PC-9 (cell line): ENCODE measurements around the gene WDR88. TPM values are rescaled to one million over a fixed set of nuclear protein-coding genes. Genes with fewer than 3 reads are reported as not detected.

Experiments
- BruUV-seq: library from RNA; stranded (reverse); fragments of 400-500 nt; replicated peaks from 2 replicates; lab custom pipeline; 2021; lab: Mats Ljungman, UMichigan
- CTCF ChIA-PET: fragments of 300-600 bp; sonication (Branson Sonifier 250); formaldehyde crosslinking; loops from one replicate; lab custom pipeline; 2022; ENCODE audit warnings: antibody characterized with exemption; lab: Charles Lee
- POLR2A ChIA-PET: fragments of 300-600 bp; sonication (Branson Sonifier 250); formaldehyde crosslinking; loops from one replicate; lab custom pipeline; 2022; ENCODE audit warnings: antibody characterized with exemption; ENCODE audit not compliant: unreplicated experiment; lab: Charles Lee
- DNase-seq, 2 experiments: peaks; one replicate each; pipeline versions ENCODE4 v3.0.0 to v3.0.0-alpha.2; 2015 to 2022; ENCODE audit warnings: mixed read lengths in 1 of 2
- H2AFZ ChIP-seq: fragments of 200-600 bp; sonication (generic); 2 replicates; pipeline ENCODE4 v1.8.1; 2017; ENCODE audit warnings: antibody characterized with exemption
- H3F3A ChIP-seq: fragments of 200-600 bp; sonication (generic); 2 replicates; pipeline ENCODE4 v1.8.1; 2017; ENCODE audit warnings: antibody characterized with exemption, mild to moderate bottlenecking, low read depth; ENCODE audit not compliant: insufficient read depth
- H3K27ac ChIP-seq: fragments of 200-600 bp; sonication (generic); 2 replicates; pipeline ENCODE4 v1.6.1; 2016; ENCODE audit warnings: mixed run types
- H3K27me3 ChIP-seq: fragments of 200-600 bp; sonication (generic); 2 replicates; pipeline ENCODE4 v1.6.1; 2016; ENCODE audit warnings: low read depth, mixed run types; ENCODE audit not compliant: insufficient read depth
- H3K36me3 ChIP-seq: fragments of 200-600 bp; sonication (generic); 2 replicates; pipeline ENCODE4 v1.6.1; 2016; ENCODE audit warnings: low read depth, mixed run types
- H3K4me1 ChIP-seq: fragments of 200-600 bp; sonication (generic); replicated peaks from 2 replicates; pipeline ENCODE4 v1.6.1; 2016; ENCODE audit warnings: mixed run types; ENCODE audit not compliant: insufficient read depth
- H3K4me2 ChIP-seq: fragments of 200-600 bp; sonication (generic); 2 replicates; pipeline ENCODE4 v1.6.1; 2017; ENCODE audit warnings: mixed run types
- H3K4me3 ChIP-seq: fragments of 200-600 bp; sonication (generic); 2 replicates; pipeline ENCODE4 v1.6.1; 2016; ENCODE audit warnings: mixed run types
- H3K79me2 ChIP-seq: fragments of 200-600 bp; sonication (generic); 2 replicates; pipeline ENCODE4 v1.6.1; 2017; ENCODE audit warnings: low read depth, mixed run types
- H3K9me2 ChIP-seq: fragments of 200-600 bp; sonication (generic); 2 replicates; pipeline ENCODE4 v1.8.1; 2017; ENCODE audit warnings: mild to moderate bottlenecking; ENCODE audit not compliant: insufficient read depth
- H3K9me3 ChIP-seq: fragments of 200-600 bp; sonication (generic); 2 replicates; pipeline ENCODE4 v1.8.1; 2016; ENCODE audit warnings: low read depth; ENCODE audit not compliant: insufficient read depth
- H4K20me1 ChIP-seq: fragments of 200-600 bp; sonication (generic); 2 replicates; pipeline ENCODE4 v1.8.1; 2017; ENCODE audit not compliant: insufficient read depth
- CTCF ChIP-seq: fragments of 200-600 bp; sonication (generic); conservative IDR thresholded peaks from 2 replicates; pipeline ENCODE4 v1.6.1; 2017; ENCODE audit warnings: mixed run types, antibody characterized with exemption, mild to moderate bottlenecking, moderate library complexity
- EZH2 ChIP-seq: fragments of 200-600 bp; sonication (generic); IDR thresholded peaks from 2 replicates; pipeline ENCODE4 v1.8.0; 2017; ENCODE audit warnings: antibody characterized with exemption, low read depth
- intact Hi-C: fragments of 100-400 bp; cut with micrococcal nuclease; formaldehyde crosslinking; loops from one replicate; pipeline ENCODE4 v1.10.0; 2022; ENCODE audit not compliant: unreplicated experiment
- total RNA-seq: library from RNA; stranded (reverse); gene quantifications from 2 replicates; pipeline ENCODE4 v1.2.3, GENCODE V29; 2021

Gene WDR88
- total RNA-seq, 1 experiment from 2014 or later: 0.59 TPM

- Histone ChIP-seq H2AFZ (no peak overlapping the region), H3K9me2 (no peaks in the 10 kb centered on the region)
- no TSS peak for BruUV-seq
Measured at GRCh38 chr19:33197591-33198000, 65.7 kb downstream of the WDR88 start.

GRCh38 chr19:33198169-33198568, 66.3 kb downstream of the WDR88 start:
- Histone ChIP-seq H3K36me3 (no peaks in the 10 kb centered on the region), H3K4me2 (no peak overlapping the region), H2AFZ (no peak overlapping the region), H3K27ac (no peak overlapping the region), H3K4me1 (no peaks in the 10 kb centered on the region), H3F3A (no peaks in the 10 kb centered on the region), H3K9me3 (no peaks in the 10 kb centered on the region), H3K9me2 (no peaks in the 10 kb centered on the region), H3K27me3 (peaks cover 7% of the 10 kb centered on the region), H3K4me3 (no peak overlapping the region), H3K79me2 (no peaks in the 10 kb centered on the region), H4K20me1 (no peaks in the 10 kb centered on the region)
- ChIA-PET CTCF (no interaction called here), POLR2A (no interaction called here)
- TF ChIP-seq EZH2 (no peak), CTCF (no peak)
- no peak for DNase-seq
- intact Hi-C loops: no loop called here
- no TSS peak for BruUV-seq

More at GRCh38 chr19:33197591-33198000, 65.7 kb downstream of the WDR88 start:
- no peaks in the 10 kb centered on the region for H3K4me1 ChIP-seq
- intact Hi-C loops: no loop called here
- no peaks in the 10 kb centered on the region for H3K36me3 ChIP-seq
- H3K27me3 ChIP-seq: peaks cover 12% of the 10 kb centered on the region
- POLR2A ChIA-PET: no interaction called here
- CTCF ChIA-PET: no interaction called here
- TF ChIP-seq EZH2: no peak
- no peak for TF ChIP-seq CTCF
- no peak for DNase-seq
- no peak overlapping the region for H3K4me2 ChIP-seq
- no peaks in the 10 kb centered on the region for H4K20me1 ChIP-seq
- H3K9me3 ChIP-seq: no peaks in the 10 kb centered on the region
- no peaks in the 10 kb centered on the region for H3F3A ChIP-seq
- no peak overlapping the region for H3K27ac ChIP-seq
- H3K4me3 ChIP-seq: no peak overlapping the region
- H3K79me2 ChIP-seq: no peaks in the 10 kb centered on the region

GRCh38 chr19:33199441-33200265, 67.7 kb downstream of the WDR88 start:
- intact Hi-C loops: no loop called here
- no peak overlapping the region for H3K27ac ChIP-seq
- no peaks in the 10 kb centered on the region for H3F3A ChIP-seq
- no TSS peak for BruUV-seq
- POLR2A ChIA-PET: interaction anchor here (0.6 kb wide), 1 partner anchor 36 kb away, joined by 3 read pairs; no protein-coding TSS in a partner anchor
- TF ChIP-seq CTCF (no peak), EZH2 (no peak)
- CTCF ChIA-PET: interaction anchor here (0.6 kb wide), 1 partner anchor 14 kb away, joined by 4 read pairs; no protein-coding TSS in a partner anchor
- H3K9me2 ChIP-seq: no peaks in the 10 kb centered on the region
- no peaks in the 10 kb centered on the region for H3K4me1 ChIP-seq
- no peaks in the 10 kb centered on the region for H4K20me1 ChIP-seq
- no peaks in the 10 kb centered on the region for H3K36me3 ChIP-seq
- no peaks in the 10 kb centered on the region for H3K79me2 ChIP-seq
- no peak for DNase-seq
- H3K4me2 ChIP-seq: no peak overlapping the region
- no peaks in the 10 kb centered on the region; the same call in 1 of the 2 replicates for H3K27me3 ChIP-seq
- no peak overlapping the region for H2AFZ ChIP-seq
- no peak overlapping the region for H3K4me3 ChIP-seq
- H3K9me3 ChIP-seq: no peaks in the 10 kb centered on the region
